HG03378 (cell line): ENCODE measurements around the gene OR4F16.
"Not testable (repeated sequence)": the region's sequence is repeated elsewhere in the genome, so short reads cannot be mapped to it uniquely, and the experiment has no call there.

Source experiments
- ATAC-seq: cut with Tn5 transposase; IDR thresholded peaks from one replicate; pipeline ENCODE4 v1.9.1; 2021; ENCODE audit warnings: mild to moderate bottlenecking, moderate library complexity; ENCODE audit not compliant: unreplicated experiment

Gene OR4F16

GRCh38 chr1:686554-686953 is at the start of gene OR4F16:
Gene OR4F16, minus strand, starts transcription at chr1:686654. Its CDS starts 0 bp downstream, at chr1:686654.
- not testable (repeated sequence) for ATAC-seq

GRCh38 chr1:733649-734048 is 47.2 kb upstream of the OR4F16 start:
- not testable (repeated sequence) for ATAC-seq

- ATAC-seq = not testable (repeated sequence)
These were observed 40.6 kb upstream of the OR4F16 start for GRCh38 chr1:727040-727439.
